WI38 (cell line): Measurements from ENCODE around the gene SLC44A3.

Experiments
- H3K4me3 ChIP-seq: 2 replicates; pipeline ENCODE4 v1.5.1; 2011; ENCODE audit warnings: low read depth, mild to moderate bottlenecking, control low read depth, low read length
- TF ChIP-seq, protein P1 (sequence below): IDR thresholded peaks from 2 replicates; pipeline ENCODE4 v1.5.1; 2012; ENCODE audit warnings: low read depth, mild to moderate bottlenecking, control low read depth, low read length

The SLC44A3 gene

DNA sequence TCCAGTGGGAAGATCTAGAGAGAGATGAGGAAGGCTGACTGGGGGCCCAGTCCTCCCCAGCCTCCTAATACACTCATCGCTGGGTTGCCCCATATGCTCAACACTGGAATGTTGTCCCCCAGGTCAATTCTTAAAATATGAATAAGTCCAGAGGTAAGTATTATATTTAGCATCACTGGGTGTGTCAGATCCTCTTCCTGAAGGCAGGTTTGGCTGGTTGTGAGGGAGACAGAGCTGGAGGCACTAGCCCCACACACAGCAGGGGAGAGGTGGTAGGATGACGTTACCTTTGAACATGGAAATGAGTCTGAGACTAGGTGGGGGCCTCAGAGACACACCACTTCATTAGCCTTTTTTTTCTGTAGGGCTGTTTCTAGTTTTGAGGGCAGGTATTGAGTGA, 42.6 kb downstream of the SLC44A3 start:
- H3K4me3 ChIP-seq, result no peak overlapping the region
- TF ChIP-seq, protein P1, sequence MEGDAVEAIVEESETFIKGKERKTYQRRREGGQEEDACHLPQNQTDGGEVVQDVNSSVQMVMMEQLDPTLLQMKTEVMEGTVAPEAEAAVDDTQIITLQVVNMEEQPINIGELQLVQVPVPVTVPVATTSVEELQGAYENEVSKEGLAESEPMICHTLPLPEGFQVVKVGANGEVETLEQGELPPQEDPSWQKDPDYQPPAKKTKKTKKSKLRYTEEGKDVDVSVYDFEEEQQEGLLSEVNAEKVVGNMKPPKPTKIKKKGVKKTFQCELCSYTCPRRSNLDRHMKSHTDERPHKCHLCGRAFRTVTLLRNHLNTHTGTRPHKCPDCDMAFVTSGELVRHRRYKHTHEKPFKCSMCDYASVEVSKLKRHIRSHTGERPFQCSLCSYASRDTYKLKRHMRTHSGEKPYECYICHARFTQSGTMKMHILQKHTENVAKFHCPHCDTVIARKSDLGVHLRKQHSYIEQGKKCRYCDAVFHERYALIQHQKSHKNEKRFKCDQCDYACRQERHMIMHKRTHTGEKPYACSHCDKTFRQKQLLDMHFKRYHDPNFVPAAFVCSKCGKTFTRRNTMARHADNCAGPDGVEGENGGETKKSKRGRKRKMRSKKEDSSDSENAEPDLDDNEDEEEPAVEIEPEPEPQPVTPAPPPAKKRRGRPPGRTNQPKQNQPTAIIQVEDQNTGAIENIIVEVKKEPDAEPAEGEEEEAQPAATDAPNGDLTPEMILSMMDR, result no peak

DNA sequence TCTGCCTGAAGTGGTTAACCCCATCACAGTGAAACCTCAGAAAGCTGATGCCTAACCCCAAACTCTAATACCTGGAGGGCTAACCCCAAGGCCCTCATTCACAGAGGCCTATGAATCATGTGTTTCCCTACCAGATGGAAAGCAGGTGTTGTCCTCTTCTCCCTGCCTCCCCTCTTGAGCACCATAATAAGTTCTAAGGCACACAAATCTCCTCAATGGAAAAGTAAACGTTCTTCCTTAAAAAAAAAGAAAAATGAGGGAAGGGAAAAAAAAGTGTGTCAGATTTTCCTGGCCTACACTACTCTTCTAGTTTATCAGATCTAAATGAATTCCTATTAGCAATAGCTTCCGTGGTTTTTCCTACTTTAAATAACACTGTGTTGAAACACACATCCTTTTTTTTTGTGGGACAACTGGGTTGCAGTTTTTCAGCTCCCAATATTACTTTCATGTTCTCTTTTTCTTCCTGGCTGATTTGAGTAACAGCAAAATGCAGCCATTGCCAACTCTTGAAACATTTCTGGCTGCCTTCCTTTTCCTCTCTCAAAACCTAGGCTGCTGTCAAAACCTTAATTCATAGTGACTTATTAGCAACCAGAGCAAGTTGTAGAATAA, 43.2 kb downstream of the SLC44A3 start:
- TF ChIP-seq, protein P1, result no peak
- H3K4me3 ChIP-seq, result no peak overlapping the region

DNA sequence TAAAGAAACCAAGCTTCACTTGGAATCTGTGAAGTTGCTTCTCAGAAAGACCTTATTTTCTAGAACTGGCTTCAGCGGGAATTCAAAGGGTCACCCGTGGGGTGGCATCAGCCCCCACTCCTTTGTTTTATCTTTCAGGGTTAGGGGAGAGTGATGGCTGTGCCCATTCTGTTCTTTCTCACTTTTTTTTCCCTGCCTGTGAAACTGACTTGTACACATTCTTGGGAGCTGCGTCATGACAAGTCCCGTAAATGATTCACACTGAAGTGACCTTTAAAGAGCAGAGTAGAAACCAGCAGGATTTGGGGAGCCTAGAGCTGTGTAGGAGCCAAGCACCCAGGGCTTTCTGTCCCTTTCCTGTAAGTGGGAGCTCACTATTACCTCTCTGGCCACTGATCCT, 43.8 kb downstream of the SLC44A3 start:
- no peak overlapping the region for H3K4me3 ChIP-seq
- TF ChIP-seq, protein P1, result no peak

DNA sequence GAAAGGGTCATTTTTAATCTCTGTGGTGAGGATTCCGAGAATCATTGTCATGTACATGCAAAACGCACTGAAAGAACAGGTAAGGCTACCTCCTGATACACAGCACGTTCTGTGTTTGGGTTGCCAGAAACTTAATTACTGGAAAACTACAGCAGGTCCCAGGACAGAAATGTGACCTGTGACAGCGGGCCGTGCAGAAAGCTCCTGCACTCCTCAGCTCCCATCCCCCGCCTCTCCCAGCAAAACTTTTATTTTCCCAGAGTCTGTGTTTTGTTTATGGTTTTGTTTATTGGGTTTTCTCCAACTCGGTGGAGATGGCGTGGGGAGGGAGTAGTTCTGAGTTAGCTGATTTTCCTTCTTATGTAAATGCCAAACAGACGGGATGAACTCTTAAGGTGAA, 44.7 kb downstream of the SLC44A3 start:
- TF ChIP-seq, protein P1, result no peak

DNA sequence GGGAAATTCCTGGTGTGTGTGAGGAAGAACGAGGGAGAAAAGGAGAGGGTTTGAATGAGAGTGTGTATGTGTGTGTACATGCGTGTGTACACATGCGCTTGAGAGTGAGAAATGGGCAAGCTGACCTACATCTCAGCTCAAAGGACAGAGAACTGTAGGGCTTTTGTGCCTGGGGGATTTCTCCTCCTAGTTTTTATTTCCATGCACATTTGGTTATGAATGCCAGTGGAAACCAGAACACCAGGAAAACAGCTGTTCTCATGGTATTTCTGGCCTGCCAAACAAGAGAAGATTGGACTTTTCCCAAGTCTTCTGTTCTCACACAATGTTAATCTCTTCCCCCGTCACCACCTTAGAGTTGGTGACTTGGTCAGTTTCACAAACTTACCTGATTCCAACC, 45.2 kb downstream of the SLC44A3 start:
- TF ChIP-seq, protein P1, result no peak
- H3K4me3 ChIP-seq, result no peak overlapping the region

More for the DNA sequence above, 44.7 kb downstream of the SLC44A3 start:
- no peak overlapping the region for H3K4me3 ChIP-seq

DNA sequence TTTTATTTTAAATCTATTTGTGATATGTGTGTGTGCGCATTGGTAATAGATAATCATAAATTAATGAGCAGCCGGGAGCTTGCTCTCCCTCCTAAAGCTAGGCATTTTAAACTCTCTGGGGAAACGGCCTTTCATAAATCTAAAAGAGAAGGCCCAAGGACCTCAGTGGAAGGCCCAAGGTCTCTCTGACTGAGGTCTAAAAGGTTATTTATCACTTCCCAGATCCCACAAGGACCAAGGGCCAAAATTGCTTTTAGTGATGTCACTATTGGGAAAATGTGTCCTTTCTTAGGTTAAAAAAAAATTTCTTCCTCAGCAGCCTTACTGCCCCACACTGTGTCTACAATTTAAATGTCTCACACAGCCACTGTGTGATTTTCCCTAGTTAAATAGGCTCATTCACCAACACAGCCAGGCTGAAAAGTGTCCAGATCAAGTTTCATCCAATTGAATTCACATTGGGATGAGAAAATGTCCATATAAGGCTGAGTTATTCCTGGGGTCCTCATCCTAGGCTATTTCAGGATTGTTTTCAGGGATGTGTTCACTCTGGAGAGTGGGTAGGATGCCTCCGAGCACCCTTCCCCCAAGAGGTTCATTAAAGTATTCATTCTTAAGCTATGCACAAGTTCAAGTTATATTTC, 46.1 kb downstream of the SLC44A3 start:
- TF ChIP-seq, protein P1, result no peak
- no peak overlapping the region for H3K4me3 ChIP-seq

DNA sequence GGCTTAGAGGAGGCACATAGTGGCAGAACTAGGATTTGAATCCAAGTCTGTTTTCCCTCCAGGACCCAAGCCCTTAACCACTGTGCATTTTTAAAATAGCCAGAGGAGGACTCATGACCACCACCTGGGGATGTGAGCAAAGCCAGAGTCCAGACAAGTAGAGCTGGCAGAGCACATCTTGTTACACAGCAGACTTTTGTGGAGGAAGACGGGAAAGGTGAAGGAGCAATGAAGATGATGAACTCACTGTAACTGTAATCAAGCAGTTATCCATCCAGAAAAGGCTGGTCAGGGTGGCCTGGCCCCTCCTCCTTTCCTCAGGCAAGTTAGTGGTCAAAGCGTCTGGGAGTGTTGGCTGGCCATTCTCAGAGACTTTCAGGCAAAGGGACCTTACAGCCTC, 50.9 kb downstream of the SLC44A3 start:
- TF ChIP-seq, protein P1, result no peak
- H3K4me3 ChIP-seq, result no peak overlapping the region
